Stimulated activated memory B cell treated with anti-CD40 and anti-IgM and Interleukin-4, amounts not matched to agents 10 μg/mL and 1 μg/mL and 100 μg/mL, for 72 hours (primary cell): Measurements from ENCODE around the gene TMEM134.
"Not testable (repeated sequence)": the region's sequence is repeated elsewhere in the genome, so short reads cannot be mapped to it uniquely, and the experiment has no call there.

Experiments used
- ATAC-seq: fragments of 150-1000 bp; cut with Tn5 transposase; 2 replicates; pipeline ENCODE4 v1.10.0; 2021
- H3K27ac Mint-ChIP-seq: one replicate; pipeline ENCODE4 v1.8.0; 2022; ENCODE audit warnings: mild to moderate bottlenecking, mixed read lengths
- H3K27me3 Mint-ChIP-seq: one replicate; pipeline ENCODE4 v1.8.0; 2022; ENCODE audit warnings: mixed read lengths
- H3K36me3 Mint-ChIP-seq: one replicate; pipeline ENCODE4 v1.8.0; 2022; ENCODE audit warnings: mixed read lengths
- H3K4me1 Mint-ChIP-seq: one replicate; pipeline ENCODE4 v1.8.0; 2022; ENCODE audit warnings: mixed read lengths
- H3K4me3 Mint-ChIP-seq: one replicate; pipeline ENCODE4 v1.8.0; 2022; ENCODE audit warnings: mild to moderate bottlenecking, moderate library complexity, mixed read lengths
- H3K9me3 Mint-ChIP-seq: one replicate; pipeline ENCODE4 v1.8.0; 2022; ENCODE audit warnings: mixed read lengths

The TMEM134 gene

DNA sequence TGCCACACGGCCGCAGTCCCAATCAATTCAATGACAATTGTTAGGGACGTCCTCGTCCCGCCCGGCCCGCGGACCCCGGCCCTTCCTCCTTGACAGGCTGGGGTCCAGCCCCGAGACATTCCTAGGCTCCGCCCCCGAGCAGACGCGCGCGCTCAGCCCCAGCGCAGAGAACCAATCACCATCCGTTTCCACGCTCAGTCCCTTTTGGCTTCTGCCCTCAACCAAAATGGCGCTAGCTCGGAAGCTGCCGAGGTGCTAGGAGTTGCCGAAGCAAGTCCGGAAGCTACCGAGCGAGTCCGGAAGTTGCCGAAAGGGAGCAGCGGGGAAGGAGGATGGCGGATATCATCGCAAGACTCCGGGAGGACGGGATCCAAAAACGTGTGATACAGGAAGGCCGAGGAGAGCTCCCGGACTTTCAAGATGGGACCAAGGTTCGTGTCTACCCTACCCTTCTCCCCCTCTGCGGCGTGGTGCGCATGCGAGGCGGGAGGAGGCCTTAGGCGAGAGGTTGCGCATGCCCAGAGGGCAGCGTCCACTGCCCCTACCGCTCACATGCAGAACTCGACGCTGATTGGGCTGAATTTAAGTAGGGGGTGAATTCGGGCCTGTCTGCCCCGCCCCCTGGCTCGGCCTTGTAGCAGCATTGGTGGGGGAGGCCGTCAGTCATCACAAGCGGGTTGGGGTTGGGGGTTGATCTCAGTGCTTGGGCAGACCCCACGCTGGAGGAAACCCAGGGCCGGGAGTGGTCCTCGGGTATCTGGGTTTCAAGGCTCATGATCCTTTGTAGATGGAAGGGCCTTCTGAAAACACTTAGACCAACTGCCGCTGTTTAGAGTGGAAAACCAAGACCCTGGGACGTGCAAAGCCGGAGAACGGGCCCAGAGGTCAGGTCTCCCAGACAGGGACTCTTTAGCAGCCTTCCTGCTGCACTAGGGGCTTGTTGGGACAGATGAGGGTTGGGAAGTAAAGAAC, 14.1 kb upstream of the TMEM134 start, which contains the start of gene AIP:
AIP (plus strand) TSS at position 200 of the 972 bp plus-strand sequence; CDS start at position 333, 133 bp downstream.
- peak within 1 kb of the TSS; percentile 97 for H3K4me3 Mint-ChIP-seq
- H3K4me1 Mint-ChIP-seq, result peaks cover 57% of the 10 kb centered on the region
- H3K27me3 Mint-ChIP-seq, result no peaks in the 10 kb centered on the region
- peaks cover 25% of the 10 kb centered on the region for H3K36me3 Mint-ChIP-seq
- no peaks in the 10 kb centered on the region for H3K9me3 Mint-ChIP-seq
- peak within 1 kb of the TSS; percentile 93 for H3K27ac Mint-ChIP-seq
- peak; percentile 89 for ATAC-seq

DNA sequence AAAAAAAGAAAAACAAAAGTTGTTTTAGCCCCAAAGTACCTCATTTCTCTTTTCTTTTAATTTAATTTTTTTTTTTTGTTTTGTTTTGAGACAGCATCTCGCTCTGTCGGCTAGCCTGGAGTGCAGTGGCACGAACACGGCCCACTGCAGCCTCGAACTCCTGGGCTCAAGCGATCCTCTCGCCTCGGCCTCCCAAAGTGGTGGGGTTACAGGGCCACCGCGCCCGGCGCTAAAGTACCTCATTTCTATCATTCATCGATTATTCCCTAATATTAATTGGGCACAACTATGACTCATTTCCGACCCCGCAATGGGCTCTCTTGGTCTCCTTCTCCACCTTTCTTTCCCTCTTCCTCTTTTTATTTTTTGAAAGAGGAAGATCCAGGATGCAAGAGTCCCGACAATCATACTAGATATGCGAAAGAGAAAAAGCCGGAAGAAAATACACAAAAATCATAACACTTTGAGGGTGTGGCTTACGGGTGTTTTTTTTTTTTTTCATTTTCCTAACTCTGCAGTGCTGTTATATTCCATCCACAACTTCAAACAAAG, 13.3 kb upstream of the TMEM134 start:
- H3K36me3 Mint-ChIP-seq, result peaks cover 18% of the 10 kb centered on the region
- peak overlapping the region; percentile 97 for H3K4me3 Mint-ChIP-seq
- no peaks in the 10 kb centered on the region for H3K9me3 Mint-ChIP-seq
- H3K27ac Mint-ChIP-seq, result peak overlapping the region; percentile 93
- ATAC-seq, result peak; percentile 3
- peaks cover 49% of the 10 kb centered on the region for H3K4me1 Mint-ChIP-seq
- no peaks in the 10 kb centered on the region for H3K27me3 Mint-ChIP-seq

DNA sequence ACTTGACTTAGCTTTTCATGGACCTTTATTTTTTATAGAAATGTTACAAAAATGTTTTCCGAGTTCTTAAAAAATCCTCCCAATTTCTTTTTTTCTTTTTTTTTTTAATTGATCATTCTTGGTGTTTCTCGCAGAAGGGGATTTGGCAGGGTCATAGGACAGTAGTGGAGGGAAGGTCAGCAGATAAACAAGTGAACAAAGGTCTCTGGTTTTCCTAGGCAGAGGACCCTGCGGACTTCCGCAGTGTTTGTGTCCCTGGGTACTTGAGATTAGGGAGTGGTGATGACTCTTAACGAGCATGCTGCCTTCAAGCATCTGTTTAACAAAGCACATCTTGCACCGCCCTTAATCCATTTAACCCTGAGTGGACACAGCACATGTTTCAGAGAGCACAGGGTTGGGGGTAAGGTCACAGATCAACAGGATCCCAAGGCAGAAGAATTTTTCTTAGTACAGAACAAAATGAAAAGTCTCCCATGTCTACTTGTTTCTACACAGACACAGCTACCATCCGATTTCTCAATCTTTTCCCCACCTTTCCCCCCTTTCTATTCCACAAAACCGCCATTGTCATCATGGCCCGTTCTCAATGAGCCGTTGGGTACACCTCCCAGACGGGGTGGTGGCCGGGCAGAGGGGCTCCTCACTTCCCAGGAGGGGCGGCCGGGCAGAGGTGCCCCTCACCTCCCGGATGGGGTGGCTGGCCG, 8.4 kb upstream of the TMEM134 start:
- H3K9me3 Mint-ChIP-seq, result not testable (repeated sequence)

DNA sequence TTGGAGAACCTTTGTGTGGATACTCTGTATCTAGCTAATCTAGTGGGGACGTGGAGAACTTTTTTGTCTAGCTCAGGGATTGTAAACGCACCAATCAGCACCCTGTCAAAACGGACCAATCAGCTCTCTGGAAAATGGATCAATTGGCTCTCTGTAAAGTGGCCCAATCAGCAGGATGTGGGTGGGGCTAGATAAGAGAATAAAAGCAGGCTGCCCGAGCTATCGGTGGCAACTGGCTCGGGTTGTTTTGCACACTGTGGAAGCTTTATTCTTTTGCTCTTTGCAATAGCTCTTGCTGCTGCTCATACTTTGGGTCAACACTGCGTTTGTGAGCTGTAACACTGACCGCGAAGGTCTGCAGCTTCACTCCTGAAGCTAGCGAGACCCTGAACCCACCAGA, 7.6 kb upstream of the TMEM134 start:
- H3K9me3 Mint-ChIP-seq, H3K36me3 Mint-ChIP-seq, H3K4me3 Mint-ChIP-seq, ATAC-seq, H3K4me1 Mint-ChIP-seq, H3K27me3 Mint-ChIP-seq, H3K27ac Mint-ChIP-seq: not testable (repeated sequence)

More for the DNA sequence above, 8.4 kb upstream of the TMEM134 start:
- H3K27me3 Mint-ChIP-seq, H3K4me1 Mint-ChIP-seq, ATAC-seq, H3K27ac Mint-ChIP-seq, H3K36me3 Mint-ChIP-seq, H3K4me3 Mint-ChIP-seq: not testable (repeated sequence)

DNA sequence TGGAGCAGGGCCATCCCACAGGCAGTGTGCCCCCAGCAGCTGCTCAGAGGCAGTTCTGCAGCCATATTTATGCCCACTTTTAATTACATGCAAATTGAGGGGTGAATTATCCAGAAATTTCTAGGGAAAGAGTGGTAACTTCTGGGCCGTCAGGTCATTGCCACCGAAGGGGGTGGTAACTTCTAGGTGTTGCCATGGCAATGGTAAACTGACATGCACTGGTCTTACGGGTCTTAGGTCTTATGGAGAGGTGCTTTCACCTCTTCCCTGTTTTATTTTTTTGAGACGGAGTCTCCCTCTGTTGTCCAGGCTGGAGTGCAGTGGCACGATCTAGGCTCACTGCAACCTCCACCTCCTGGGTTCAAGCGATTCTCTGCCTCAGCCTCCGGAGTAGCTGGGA, 3.8 kb upstream of the TMEM134 start:
- Mint-ChIP-seq H3K4me1 (peaks cover 37% of the 10 kb centered on the region), H3K4me3 (no peak overlapping the region), H3K36me3 (no peaks in the 10 kb centered on the region), H3K27ac (no peak overlapping the region), H3K9me3 (no peaks in the 10 kb centered on the region), H3K27me3 (no peaks in the 10 kb centered on the region)
- no peak for ATAC-seq

DNA sequence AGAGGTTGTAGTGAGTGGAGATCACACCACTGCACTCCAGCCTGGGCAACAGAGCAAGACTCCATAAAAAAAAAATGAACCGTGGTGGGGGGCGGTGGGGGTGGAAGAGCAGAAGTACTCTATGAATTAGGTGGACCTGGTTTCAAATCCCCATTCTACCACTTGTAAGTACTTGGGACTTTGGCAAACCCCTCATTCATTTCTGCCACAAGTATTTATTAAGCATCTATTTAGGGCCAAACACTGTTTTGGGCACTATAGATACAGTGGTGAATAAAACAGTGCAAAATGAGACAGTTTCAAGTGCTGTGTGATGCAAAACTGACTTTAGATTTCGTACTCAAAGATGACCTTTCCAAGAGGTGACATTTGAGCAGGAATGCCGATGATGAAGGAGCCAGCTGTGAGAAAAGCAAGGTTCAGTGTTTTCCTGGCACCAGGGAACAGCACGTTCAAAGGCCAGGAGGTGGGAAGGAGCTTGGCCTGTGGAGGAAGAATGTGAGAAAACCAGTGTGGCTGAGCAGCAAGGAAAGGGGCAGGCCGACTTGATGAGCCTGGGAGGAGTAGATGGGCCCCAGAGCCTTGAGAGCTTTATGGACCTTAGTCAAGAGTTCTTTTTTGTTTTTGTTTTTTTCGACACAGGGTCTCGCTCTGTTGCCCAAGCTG, 1.4 kb upstream of the TMEM134 start:
- H3K9me3 Mint-ChIP-seq, result no peaks in the 10 kb centered on the region
- H3K36me3 Mint-ChIP-seq, result peaks cover 1% of the 10 kb centered on the region
- H3K27ac Mint-ChIP-seq, result peak overlapping the region; percentile 95
- peaks cover 57% of the 10 kb centered on the region for H3K4me1 Mint-ChIP-seq
- peak overlapping the region; percentile 94 for H3K4me3 Mint-ChIP-seq
- H3K27me3 Mint-ChIP-seq, result no peaks in the 10 kb centered on the region
- ATAC-seq, result no peak

DNA sequence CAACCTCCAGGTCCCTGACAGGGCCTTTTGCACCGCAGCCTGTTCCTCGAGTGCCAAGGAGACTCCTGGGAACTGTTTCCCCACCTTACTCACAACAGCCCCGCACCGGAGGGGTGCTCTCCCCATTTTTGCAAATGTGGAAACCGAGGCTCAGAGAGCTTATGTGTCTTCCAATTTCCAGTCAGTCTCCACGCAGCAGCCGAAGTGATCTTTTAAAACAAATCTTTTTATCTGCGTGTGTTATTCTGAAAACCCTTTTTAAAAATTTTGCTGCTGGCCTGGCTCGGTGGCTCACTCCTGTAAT, 409 bp upstream of the TMEM134 start:
- H3K27me3 Mint-ChIP-seq, result no peaks in the 10 kb centered on the region
- H3K4me3 Mint-ChIP-seq, result peak overlapping the region; percentile 94
- H3K9me3 Mint-ChIP-seq, result no peaks in the 10 kb centered on the region
- peaks cover 66% of the 10 kb centered on the region for H3K4me1 Mint-ChIP-seq
- H3K27ac Mint-ChIP-seq, result peak overlapping the region; percentile 95
- peaks cover 7% of the 10 kb centered on the region for H3K36me3 Mint-ChIP-seq
- ATAC-seq, result no peak

DNA sequence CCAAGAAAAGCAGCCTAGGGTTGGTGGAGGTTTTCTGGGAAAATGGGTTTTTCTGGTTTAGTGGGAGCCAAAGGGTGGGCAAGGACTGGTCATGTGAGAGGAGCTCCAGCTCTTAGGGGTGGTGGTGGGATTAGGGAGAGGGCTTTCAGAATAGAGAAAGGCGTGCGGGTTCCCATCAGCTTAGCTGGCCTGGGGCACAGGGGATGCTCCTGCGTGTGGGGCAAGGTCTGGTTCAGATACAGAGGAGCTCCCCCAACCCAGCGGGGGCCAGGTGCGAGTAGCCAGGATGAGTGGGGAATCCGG, 644 bp downstream of the TMEM134 start:
- ATAC-seq, result peak; percentile 1
- Mint-ChIP-seq H3K27ac (peak overlapping the region; percentile 95), H3K9me3 (no peaks in the 10 kb centered on the region), H3K4me1 (peaks cover 76% of the 10 kb centered on the region), H3K4me3 (peak overlapping the region; percentile 94), H3K27me3 (no peaks in the 10 kb centered on the region), H3K36me3 (peaks cover 7% of the 10 kb centered on the region)

DNA sequence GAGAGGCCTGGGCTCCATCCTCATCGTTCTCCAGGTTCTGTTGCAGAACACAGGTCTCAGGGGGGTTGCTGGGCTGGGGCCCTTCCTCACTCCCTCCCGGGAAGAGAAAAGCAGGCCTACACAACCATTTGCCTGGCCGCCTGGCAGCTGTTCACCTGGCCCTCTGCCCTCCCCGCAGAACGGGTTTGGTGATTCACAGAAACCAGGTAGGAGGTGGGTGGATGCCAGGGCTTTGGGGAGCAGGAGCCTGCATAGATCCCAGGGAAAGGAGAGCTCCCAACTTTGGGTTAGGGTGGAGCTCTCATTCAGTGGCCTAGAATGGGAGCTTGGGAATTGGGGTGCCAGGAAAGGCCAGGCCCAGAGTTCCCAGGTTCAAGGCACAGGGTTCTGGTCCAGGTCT, 995 bp downstream of the TMEM134 start:
- Mint-ChIP-seq H3K9me3 (no peaks in the 10 kb centered on the region), H3K27ac (peak overlapping the region; percentile 95), H3K27me3 (no peaks in the 10 kb centered on the region), H3K36me3 (peaks cover 7% of the 10 kb centered on the region), H3K4me3 (peak overlapping the region; percentile 94), H3K4me1 (peaks cover 79% of the 10 kb centered on the region)
- ATAC-seq, result no peak

DNA sequence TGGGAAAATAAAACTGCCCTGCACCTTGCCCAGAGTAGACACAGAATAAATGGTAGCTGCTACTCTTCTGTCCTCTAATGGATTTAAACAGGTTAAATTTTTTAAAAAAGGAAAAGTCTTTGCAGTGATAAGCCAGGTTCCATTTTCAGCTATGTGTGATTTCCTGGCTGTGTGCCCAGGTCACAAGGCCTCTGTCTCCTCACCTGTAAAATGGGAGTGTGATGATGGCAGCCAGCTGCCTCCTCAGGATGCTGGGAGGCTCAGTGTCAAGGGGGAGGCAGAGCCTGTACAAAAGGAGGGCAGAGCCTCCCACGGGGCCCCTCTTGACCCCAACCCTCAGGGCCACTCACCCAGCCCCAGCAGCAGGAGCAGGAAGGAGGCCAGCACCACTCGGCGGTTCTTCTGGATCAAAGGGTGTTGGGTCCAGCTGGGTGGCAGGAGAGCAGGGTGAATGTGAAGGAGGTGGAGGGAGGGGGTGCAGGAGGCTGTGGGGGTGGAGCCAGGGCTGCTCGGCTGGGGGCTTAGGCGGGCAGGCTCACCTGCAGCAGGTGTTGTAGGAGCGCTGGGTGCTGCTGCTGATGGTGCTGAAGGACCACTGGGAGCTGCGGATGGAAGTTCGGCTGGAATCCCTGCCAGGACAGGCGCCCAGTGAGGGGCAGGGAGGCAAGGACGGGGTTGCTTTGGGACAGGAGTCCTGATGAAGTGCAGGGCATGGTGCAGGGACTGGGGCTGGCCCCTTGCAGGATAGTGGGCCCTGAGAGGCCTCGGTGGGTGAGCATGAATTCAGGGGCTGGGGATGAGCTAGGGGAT, 1.9 kb downstream of the TMEM134 start:
- H3K27ac Mint-ChIP-seq, result peak overlapping the region; percentile 95
- peaks cover 82% of the 10 kb centered on the region for H3K4me1 Mint-ChIP-seq
- peak overlapping the region; percentile 94 for H3K4me3 Mint-ChIP-seq
- H3K9me3 Mint-ChIP-seq, result no peaks in the 10 kb centered on the region
- ATAC-seq, result no peak
- H3K27me3 Mint-ChIP-seq, result no peaks in the 10 kb centered on the region
- H3K36me3 Mint-ChIP-seq, result peaks cover 7% of the 10 kb centered on the region

DNA sequence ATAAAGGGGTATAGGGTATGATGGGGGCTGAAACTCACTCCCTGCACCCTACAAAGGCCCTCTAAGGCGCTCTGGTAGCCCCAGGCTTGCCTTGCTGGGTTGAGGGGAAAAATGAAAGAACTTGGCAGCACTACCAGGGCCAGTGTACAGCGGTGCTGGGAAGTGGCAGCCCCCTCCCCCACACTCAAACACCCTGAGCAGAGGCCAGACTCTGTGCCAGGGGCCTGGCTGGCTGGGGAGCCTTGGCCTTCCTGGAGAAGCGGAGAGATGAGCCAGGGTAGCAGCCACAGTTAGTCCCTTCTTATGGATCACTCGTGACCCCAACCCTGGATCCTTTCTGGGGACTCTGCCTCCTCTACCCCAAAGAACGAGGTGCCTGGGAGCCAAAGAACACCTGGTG, 2.7 kb downstream of the TMEM134 start:
- H3K4me3 Mint-ChIP-seq, result no peak overlapping the region
- H3K4me1 Mint-ChIP-seq, result peaks cover 74% of the 10 kb centered on the region
- no peak for ATAC-seq
- H3K27ac Mint-ChIP-seq, result peak overlapping the region; percentile 95
- peaks cover 7% of the 10 kb centered on the region for H3K36me3 Mint-ChIP-seq
- H3K9me3 Mint-ChIP-seq, result no peaks in the 10 kb centered on the region
- H3K27me3 Mint-ChIP-seq, result no peaks in the 10 kb centered on the region

DNA sequence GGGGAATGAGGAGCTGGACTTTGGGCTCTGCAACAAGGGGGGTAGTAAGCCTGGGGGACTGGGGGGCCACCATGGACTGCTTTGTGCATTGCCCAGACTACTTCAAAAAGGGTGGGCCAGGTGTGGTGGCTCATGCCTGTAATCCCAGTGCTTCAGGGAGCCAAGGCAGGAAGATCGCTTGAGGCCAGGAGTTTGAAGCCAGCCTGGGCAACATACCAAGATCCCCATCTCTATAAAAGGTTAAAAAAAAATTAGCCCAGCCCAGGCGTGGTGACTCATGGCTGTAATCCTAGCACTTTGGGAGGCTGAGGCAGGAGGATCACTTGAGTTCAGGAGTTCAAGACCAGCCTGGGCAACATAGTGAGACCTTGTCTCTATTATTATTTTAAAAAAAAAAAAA, 3.5 kb downstream of the TMEM134 start:
- not testable (repeated sequence) for H3K9me3 Mint-ChIP-seq, H3K27me3 Mint-ChIP-seq, ATAC-seq, H3K36me3 Mint-ChIP-seq
- Mint-ChIP-seq H3K4me1 (peaks cover 76% of the 10 kb centered on the region), H3K4me3 (peak overlapping the region; percentile 88), H3K27ac (peak overlapping the region; percentile 90)

DNA sequence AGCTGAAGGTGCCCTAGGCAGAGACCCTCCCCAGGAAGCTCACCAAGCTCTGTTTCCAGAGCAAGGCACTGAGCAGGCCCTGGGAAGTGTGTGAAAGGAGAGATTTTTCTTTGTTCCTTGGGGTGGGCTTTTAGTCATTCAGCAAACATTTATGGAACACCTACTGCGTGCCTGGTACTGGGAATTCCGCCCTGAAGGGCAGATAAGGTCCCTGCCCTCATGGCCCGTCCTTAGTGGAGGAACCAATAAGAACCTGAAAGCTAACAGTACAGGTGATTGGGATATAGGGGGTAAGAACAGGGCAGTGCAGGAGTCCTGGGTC, 3.9 kb downstream of the TMEM134 start:
- ATAC-seq, result no peak
- Mint-ChIP-seq H3K4me3 (peak overlapping the region; percentile 88), H3K4me1 (peaks cover 76% of the 10 kb centered on the region), H3K36me3 (peaks cover 7% of the 10 kb centered on the region), H3K27me3 (no peaks in the 10 kb centered on the region), H3K9me3 (no peaks in the 10 kb centered on the region), H3K27ac (peak overlapping the region; percentile 90)

DNA sequence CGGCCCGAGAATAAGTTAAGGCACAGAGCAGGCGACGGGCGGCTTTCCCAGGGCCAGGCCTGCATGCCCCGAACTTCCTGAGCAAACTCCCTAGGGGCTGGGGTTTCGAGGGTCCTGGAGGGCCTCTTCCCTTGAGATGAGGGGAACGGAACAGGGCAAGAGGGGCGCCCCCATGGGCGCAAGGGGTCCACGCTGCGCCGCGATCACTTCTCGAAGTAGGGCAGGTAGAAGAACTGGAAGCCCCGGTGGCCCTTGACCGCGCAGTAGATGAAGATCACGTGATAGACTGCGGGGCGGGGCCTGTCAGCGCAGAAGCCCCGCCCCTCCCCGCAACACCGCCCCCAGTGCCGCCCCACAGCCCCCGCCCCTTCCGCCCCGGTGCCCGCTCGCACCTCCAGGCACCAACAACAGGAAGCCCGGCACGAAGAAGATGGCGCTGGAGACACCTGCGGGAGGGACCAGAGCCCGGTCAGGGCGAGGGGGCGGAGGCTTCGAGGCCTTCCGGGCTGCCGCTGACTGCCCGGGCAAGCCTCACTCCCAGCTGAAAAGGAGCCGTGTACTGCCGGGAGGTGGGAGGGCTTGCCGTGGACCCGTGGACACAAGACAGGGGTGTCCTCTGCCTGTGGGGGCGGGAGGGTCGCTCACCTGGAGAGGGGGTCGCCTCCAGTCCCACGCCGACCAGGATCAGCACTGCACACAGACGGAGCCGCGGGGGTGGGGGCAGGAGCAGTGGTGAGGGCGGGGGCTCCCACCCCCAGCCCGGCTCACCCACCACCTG, 4.5 kb downstream of the TMEM134 start:
- peaks cover 7% of the 10 kb centered on the region for H3K36me3 Mint-ChIP-seq
- ATAC-seq, result peak; percentile 84
- H3K27me3 Mint-ChIP-seq, result no peaks in the 10 kb centered on the region
- peaks cover 76% of the 10 kb centered on the region for H3K4me1 Mint-ChIP-seq
- peak overlapping the region; percentile 90 for H3K27ac Mint-ChIP-seq
- no peaks in the 10 kb centered on the region for H3K9me3 Mint-ChIP-seq
- H3K4me3 Mint-ChIP-seq, result peak overlapping the region; percentile 88
